ENCODE data around the gene OR10K1.

OR10K1 gene

GRCh38 chr1:158461534-158461933 lies at the start of gene OR10K1:
TSS of gene OR10K1 (plus strand) at chr1:158461834. CDS start at chr1:158465562, 3,728 bp downstream.
- Histone ChIP-seq H3K4me2 (ENCODE audit: insufficient read depth, low read length) (no peak within 1 kb of the TSS), H3K4me3 (ENCODE audit: low read depth in 1 of 2, low read length in 2 of 2) (no peak within 1 kb of the TSS), H2AFZ (ENCODE audit: low read depth, low read length) (no peak within 1 kb of the TSS), H3K4me1 (ENCODE audit: insufficient read depth, low read length) (no peaks in the 10 kb centered on the region), H3K27ac (ENCODE audit: low read length) (no peak within 1 kb of the TSS), H3K79me2 (ENCODE audit: insufficient read depth, low read length) (no peaks in the 10 kb centered on the region), H3K9me3 (ENCODE audit: insufficient read depth, low read length, severe bottlenecking) (no peaks in the 10 kb centered on the region), H4K20me1 (ENCODE audit: insufficient read depth, low read length) (no peaks in the 10 kb centered on the region), H3K36me3 (ENCODE audit: insufficient read depth, low read length) (no peaks in the 10 kb centered on the region), H3K9ac (ENCODE audit: low read depth, low read length) (no peak within 1 kb of the TSS), H3K27me3 (ENCODE audit: insufficient read depth, low read length, poor library complexity) (no peaks in the 10 kb centered on the region)
- DNase-seq: no peak
- ATAC-seq (ENCODE audit: insufficient read depth, low read depth): no peak; the same call in 2 of the 3 replicates
- TF ChIP-seq CTCF (IDR thresholded peaks at IDR 0.05; ENCODE audit: borderline replicate concordance, extremely low read depth, low read length, poor library complexity, severe bottlenecking) (no peak), EZH2 (IDR thresholded peaks at IDR 0.05; ENCODE audit: borderline replicate concordance, low read depth, low read length, severe bottlenecking) (no peak)

- Histone ChIP-seq H2AFZ (ENCODE audit: low read depth, low read length) (no peak overlapping the region), H4K20me1 (ENCODE audit: insufficient read depth, low read length) (no peaks in the 10 kb centered on the region), H3K9ac (ENCODE audit: low read depth, low read length) (no peak overlapping the region), H3K4me2 (ENCODE audit: insufficient read depth, low read length) (no peak overlapping the region), H3K79me2 (ENCODE audit: insufficient read depth, low read length) (no peaks in the 10 kb centered on the region), H3K27me3 (ENCODE audit: insufficient read depth, low read length, poor library complexity) (no peaks in the 10 kb centered on the region), H3K4me3 (ENCODE audit: low read depth in 1 of 2, low read length in 2 of 2) (no peak overlapping the region), H3K36me3 (ENCODE audit: insufficient read depth, low read length) (no peaks in the 10 kb centered on the region), H3K27ac (ENCODE audit: low read length) (no peak overlapping the region), H3K9me3 (ENCODE audit: insufficient read depth, low read length, severe bottlenecking) (no peaks in the 10 kb centered on the region), H3K4me1 (ENCODE audit: insufficient read depth, low read length) (no peaks in the 10 kb centered on the region)
- TF ChIP-seq EZH2 (IDR thresholded peaks at IDR 0.05; ENCODE audit: borderline replicate concordance, low read depth, low read length, severe bottlenecking): no peak
- no peak for TF ChIP-seq CTCF (IDR thresholded peaks at IDR 0.05; ENCODE audit: borderline replicate concordance, extremely low read depth, low read length, poor library complexity, severe bottlenecking)
- no peak for DNase-seq
- ATAC-seq (ENCODE audit: insufficient read depth, low read depth): no peak
These were observed 46.8 kb upstream of the OR10K1 start for GRCh38 chr1:158414651-158415345.

GRCh38 chr1:158417586-158417985 lies 44.0 kb upstream of the OR10K1 start:
- H3K4me3 ChIP-seq (ENCODE audit: low read depth in 1 of 2, low read length in 2 of 2): no peak overlapping the region
- no peaks in the 10 kb centered on the region for H3K79me2 ChIP-seq (ENCODE audit: insufficient read depth, low read length)
- H3K9ac ChIP-seq (ENCODE audit: low read depth, low read length): no peak overlapping the region
- H3K27ac ChIP-seq (ENCODE audit: low read length): no peak overlapping the region
- no peak overlapping the region for H2AFZ ChIP-seq (ENCODE audit: low read depth, low read length)
- H3K36me3 ChIP-seq (ENCODE audit: insufficient read depth, low read length): no peaks in the 10 kb centered on the region
- H3K9me3 ChIP-seq (ENCODE audit: insufficient read depth, low read length, severe bottlenecking): no peaks in the 10 kb centered on the region
- TF ChIP-seq EZH2 (IDR thresholded peaks at IDR 0.05; ENCODE audit: borderline replicate concordance, low read depth, low read length, severe bottlenecking) (no peak), CTCF (IDR thresholded peaks at IDR 0.05; ENCODE audit: borderline replicate concordance, extremely low read depth, low read length, poor library complexity, severe bottlenecking) (no peak)
- no peaks in the 10 kb centered on the region for H3K27me3 ChIP-seq (ENCODE audit: insufficient read depth, low read length, poor library complexity)
- H3K4me2 ChIP-seq (ENCODE audit: insufficient read depth, low read length): no peak overlapping the region
- ATAC-seq (ENCODE audit: insufficient read depth, low read depth): no peak
- no peaks in the 10 kb centered on the region for H3K4me1 ChIP-seq (ENCODE audit: insufficient read depth, low read length)
- no peaks in the 10 kb centered on the region for H4K20me1 ChIP-seq (ENCODE audit: insufficient read depth, low read length)
- no peak for DNase-seq
